IPS-18a (cell line): ENCODE results near the gene DEPDC5.
"Not testable (repeated sequence)": the region's sequence is repeated elsewhere in the genome, so short reads cannot be mapped to it uniquely, and the experiment has no call there.

Experiments used
- H3K27ac ChIP-seq: one replicate; pipeline ENCODE4 v1.5.1; 2013; ENCODE audit warnings: low read length
- H3K27me3 ChIP-seq: one replicate; pipeline ENCODE4 v1.6.1; 2013; ENCODE audit warnings: mild to moderate bottlenecking, low read length; ENCODE audit not compliant: control insufficient read depth, insufficient read depth
- H3K36me3 ChIP-seq: one replicate; pipeline ENCODE4 v1.6.1; 2013; ENCODE audit warnings: low read depth, low read length; ENCODE audit not compliant: control insufficient read depth
- H3K4me1 ChIP-seq: one replicate; pipeline ENCODE4 v1.6.1; 2013; ENCODE audit warnings: low read depth, low read length; ENCODE audit not compliant: control insufficient read depth
- H3K4me3 ChIP-seq: one replicate; pipeline ENCODE4 v1.5.1; 2013; ENCODE audit warnings: low read length
- H3K9ac ChIP-seq: one replicate; pipeline ENCODE4 v1.6.1; 2013; ENCODE audit warnings: mild to moderate bottlenecking, low read length, moderate library complexity
- H3K9me3 ChIP-seq: one replicate; pipeline ENCODE4 v1.6.1; 2013; ENCODE audit warnings: low read depth, low read length; ENCODE audit not compliant: control insufficient read depth

The DEPDC5 gene

DNA sequence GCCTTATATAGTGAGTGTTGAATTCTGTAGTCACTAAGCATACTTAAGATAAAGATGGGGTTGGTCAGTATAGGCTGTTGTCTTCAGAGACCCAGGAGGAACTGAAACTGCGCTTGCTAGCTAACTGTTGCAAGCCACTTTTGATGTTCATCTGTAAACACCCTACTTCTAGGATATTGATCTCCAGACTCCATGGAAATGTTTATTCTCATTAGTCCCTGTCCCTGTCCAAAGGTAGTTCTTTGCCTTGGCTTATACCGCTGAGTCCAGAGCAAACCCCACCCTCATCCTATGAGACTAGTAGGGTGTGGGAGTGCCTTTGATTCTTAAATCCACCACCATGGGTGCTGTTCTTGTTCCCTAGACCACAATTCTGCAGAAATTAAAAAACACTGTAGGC, 36.4 kb downstream of the DEPDC5 start:
- Histone ChIP-seq H3K36me3 (peaks cover 5% of the 10 kb centered on the region), H3K27ac (no peak overlapping the region), H3K4me1 (no peaks in the 10 kb centered on the region), H3K27me3 (no peaks in the 10 kb centered on the region), H3K4me3 (no peak overlapping the region), H3K9me3 (no peaks in the 10 kb centered on the region), H3K9ac (no peak overlapping the region)

DNA sequence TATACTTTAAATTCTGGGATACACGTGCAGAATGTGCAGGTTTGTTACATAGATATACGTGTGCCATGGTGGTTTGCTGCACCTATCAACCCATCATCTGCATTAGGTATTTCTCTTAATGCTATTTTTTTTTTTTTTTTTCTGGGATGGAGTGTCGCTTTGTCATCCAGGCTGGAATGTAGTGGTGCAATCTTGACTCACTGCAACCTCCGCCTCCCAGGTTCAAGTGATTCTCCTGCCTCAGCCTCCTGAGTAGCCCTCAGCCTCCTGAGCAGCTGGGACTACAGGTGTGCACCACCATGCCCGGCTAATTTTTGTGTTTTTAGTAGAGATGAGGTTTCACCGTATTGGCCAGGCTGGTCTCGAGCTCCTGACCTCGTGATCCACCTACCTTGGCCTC, 45.5 kb downstream of the DEPDC5 start:
- not testable (repeated sequence) for H3K9ac ChIP-seq, H3K27me3 ChIP-seq, H3K9me3 ChIP-seq, H3K4me1 ChIP-seq, H3K4me3 ChIP-seq, H3K27ac ChIP-seq
- H3K36me3 ChIP-seq, result peaks cover 34% of the 10 kb centered on the region

DNA sequence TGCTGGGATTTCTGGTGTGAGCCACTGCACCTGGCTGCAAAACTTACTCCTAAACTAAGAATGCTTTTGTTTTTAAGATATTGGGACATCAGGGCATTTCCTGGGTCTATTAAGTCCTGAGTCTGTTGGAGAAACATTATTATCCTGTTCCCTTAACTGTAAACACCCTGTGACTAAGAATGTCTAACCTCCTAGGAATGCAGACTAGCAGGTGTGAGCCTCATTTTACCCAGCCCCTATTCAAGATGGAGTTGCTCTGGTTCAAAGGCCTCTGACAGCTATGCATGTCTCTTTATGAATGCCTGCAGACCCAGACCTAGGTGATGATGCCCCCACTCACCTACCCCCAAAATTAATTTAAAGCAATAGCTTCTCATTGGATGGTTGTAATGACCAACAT, 46.2 kb downstream of the DEPDC5 start:
- no peak overlapping the region for H3K4me3 ChIP-seq
- no peaks in the 10 kb centered on the region for H3K9me3 ChIP-seq
- peaks cover 40% of the 10 kb centered on the region for H3K36me3 ChIP-seq
- H3K4me1 ChIP-seq, result no peaks in the 10 kb centered on the region
- no peaks in the 10 kb centered on the region for H3K27me3 ChIP-seq
- no peak overlapping the region for H3K27ac ChIP-seq
- no peak overlapping the region for H3K9ac ChIP-seq

DNA sequence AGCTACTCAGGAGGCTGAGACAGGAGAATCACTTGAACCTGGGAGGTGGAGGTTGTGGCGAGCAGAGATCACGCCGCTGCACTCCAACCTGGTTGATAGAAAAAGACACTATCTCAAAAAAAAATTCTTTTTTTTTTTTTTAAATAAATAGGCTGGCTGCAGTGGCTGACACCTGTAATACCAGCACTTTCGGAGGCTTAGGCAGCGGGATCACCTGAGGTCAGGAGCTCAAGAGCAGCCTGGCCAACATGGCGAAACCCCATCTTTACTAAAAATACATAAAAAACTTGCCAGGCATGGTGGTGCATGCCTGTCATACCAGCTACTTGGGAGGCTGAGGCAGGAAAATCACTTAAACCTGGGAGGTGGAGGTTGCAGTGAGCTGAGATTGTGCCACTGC, 47.0 kb downstream of the DEPDC5 start:
- not testable (repeated sequence) for H3K27me3 ChIP-seq, H3K9ac ChIP-seq, H3K4me1 ChIP-seq, H3K27ac ChIP-seq, H3K9me3 ChIP-seq, H3K4me3 ChIP-seq
- peaks cover 48% of the 10 kb centered on the region for H3K36me3 ChIP-seq

DNA sequence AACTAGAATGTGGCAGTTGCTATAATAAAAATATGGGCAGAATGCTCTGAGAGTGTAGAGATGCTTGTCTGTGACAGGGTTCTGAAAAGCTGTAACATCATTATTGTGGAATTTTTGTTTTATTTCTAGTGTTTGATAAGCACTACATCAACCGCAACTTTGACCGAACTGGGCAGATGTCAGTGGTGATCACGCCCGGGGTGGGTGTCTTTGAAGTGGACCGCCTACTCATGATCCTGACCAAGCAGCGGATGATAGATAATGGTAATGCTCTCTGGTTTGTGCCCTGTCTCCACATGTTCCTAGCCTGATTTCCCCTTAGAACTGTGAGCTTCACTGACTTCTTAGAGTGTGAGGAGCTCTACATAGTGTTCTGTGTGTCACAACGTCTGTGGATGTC, 48.8 kb downstream of the DEPDC5 start:
- Histone ChIP-seq H3K4me3 (no peak overlapping the region), H3K4me1 (no peaks in the 10 kb centered on the region), H3K9me3 (no peaks in the 10 kb centered on the region), H3K27ac (no peak overlapping the region), H3K36me3 (peaks cover 57% of the 10 kb centered on the region), H3K27me3 (no peaks in the 10 kb centered on the region), H3K9ac (no peak overlapping the region)

DNA sequence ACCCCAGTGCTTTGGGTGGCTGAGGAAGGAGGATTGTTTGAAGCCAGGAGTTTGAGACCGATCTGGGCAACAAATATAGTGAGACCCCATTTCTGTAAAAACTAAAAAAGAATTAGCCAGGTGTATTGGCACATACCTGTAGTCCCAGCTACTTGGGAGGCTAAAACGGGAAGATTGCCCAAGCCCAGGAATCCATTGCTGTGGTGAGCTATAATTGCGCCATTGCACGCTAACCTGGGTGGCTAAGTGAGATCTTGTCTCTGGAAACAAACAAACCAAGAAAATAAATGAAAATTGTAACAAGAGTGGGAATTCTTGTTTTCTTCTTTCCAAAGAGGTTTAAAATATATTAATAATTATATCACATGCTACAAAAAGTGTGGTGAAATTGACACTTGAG, 52.9 kb downstream of the DEPDC5 start:
- Histone ChIP-seq H3K4me1 (no peaks in the 10 kb centered on the region), H3K4me3 (no peak overlapping the region), H3K36me3 (peaks cover 50% of the 10 kb centered on the region), H3K9me3 (no peaks in the 10 kb centered on the region), H3K27ac (no peak overlapping the region), H3K27me3 (no peaks in the 10 kb centered on the region), H3K9ac (no peak overlapping the region)

DNA sequence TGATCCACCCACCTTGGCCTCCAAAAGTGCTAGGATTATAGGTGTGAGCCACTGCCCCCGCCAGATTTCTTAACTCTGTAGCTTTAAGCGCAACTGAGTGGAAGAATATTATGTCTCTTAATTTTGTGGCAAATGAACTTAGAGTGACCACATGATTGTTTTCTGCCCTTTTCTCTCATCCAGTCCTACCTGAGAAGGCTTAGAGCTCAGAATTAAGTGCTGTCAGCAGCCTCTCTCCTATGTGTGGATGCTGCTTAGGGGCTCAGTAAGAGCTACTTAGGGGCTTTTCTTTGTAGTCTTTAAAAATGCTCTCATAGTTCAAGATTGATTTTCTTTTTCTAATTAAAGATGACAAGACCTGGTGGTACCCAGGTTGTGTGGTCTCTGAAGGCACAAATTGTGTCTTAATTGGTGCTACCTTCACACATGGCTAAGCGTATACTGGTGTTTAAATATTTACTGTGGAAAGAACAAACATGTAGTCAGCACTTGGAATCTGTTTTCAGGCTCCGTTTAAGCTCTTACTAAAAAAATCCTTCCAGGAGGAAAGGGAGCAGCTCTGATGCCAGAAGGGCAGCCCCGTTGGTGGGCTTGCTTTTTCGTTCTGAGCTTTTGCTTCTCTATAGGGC, 59.3 kb downstream of the DEPDC5 start:
- Histone ChIP-seq H3K9me3 (no peaks in the 10 kb centered on the region), H3K4me1 (no peaks in the 10 kb centered on the region), H3K9ac (no peak overlapping the region), H3K27ac (no peak overlapping the region), H3K4me3 (no peak overlapping the region), H3K36me3 (peaks cover 41% of the 10 kb centered on the region), H3K27me3 (no peaks in the 10 kb centered on the region)

DNA sequence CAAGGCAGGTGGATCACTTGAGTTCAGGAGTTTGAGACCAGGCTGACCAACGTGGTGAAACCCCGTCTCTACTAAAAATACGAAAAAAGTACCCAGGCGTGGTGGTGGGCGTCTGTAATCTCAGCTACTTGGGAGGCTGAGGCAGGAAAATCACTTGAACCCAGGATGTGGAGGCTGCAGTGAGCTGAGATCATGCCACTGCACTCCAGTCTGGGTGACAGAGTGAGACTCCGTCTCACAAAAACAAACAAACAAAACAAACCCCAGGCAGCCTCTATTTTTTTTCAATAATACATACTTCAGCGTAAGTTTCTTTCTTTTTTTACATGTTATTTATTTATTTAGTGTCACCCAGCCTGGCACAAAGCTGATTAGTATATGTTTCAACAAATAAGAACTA, 60.1 kb downstream of the DEPDC5 start:
- H3K9ac ChIP-seq, H3K27me3 ChIP-seq, H3K27ac ChIP-seq, H3K9me3 ChIP-seq, H3K4me3 ChIP-seq, H3K4me1 ChIP-seq: not testable (repeated sequence)
- peaks cover 46% of the 10 kb centered on the region for H3K36me3 ChIP-seq

DNA sequence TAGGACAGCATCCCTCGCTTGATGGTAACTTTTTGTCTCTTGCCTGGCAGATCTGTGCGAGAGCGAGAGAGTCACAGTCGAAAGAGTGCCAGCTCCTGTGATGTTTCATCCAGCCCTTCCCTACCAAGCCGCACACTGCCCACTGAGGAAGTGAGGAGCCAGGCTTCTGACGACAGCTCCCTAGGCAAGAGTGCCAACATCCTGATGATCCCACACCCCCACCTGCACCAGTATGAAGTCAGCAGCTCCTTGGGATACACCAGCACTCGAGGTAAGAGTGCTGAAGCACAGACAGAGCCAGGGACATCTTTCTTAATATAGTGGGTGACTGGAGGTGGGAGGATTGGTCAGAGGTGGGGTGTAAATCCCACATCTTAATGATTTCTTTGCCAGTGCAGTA, 61.1 kb downstream of the DEPDC5 start:
- Histone ChIP-seq H3K4me1 (no peaks in the 10 kb centered on the region), H3K9me3 (no peaks in the 10 kb centered on the region), H3K9ac (no peak overlapping the region), H3K36me3 (peaks cover 53% of the 10 kb centered on the region), H3K27me3 (no peaks in the 10 kb centered on the region), H3K4me3 (no peak overlapping the region), H3K27ac (no peak overlapping the region)

DNA sequence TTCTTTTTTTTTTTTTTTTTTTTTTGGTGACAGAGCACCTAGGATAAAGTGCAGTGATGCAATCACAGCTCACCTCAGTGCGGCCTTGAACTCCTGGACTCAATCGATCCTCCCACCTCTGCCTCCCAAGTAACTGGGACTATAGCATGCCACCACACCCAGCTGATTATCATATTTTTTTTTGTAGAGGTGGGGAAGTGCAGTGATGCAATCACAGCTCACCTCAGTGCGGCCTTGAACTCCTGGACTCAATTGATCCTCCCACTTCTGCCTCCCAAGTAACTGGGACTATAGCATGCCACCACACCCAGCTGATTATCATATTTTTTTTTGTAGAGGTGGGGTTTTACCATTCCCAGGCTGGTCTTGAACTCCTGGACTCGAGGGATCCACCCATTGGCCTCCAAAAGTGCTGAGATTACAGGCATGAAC, 61.6 kb downstream of the DEPDC5 start:
- not testable (repeated sequence) for H3K27ac ChIP-seq, H3K4me3 ChIP-seq, H3K9ac ChIP-seq, H3K4me1 ChIP-seq, H3K27me3 ChIP-seq, H3K9me3 ChIP-seq
- peaks cover 56% of the 10 kb centered on the region for H3K36me3 ChIP-seq

DNA sequence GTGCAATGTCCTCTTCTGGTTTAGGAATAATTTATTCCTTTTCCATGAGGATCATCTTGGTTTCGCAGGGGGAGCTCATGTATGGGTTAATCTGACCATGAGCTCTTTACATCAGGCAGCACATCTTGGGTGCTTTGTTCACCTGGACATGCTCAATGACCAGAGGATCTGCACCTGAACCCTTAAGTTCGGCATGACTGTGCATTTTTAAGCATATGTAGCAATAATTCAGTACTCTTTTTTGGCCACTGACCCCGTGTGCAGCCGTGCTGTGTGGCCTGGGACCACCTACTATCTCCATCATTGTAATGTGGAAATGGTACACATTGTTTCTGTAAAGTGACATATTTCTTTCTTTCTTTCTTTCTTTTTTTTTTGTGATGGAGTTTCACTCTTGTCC, 62.9 kb downstream of the DEPDC5 start:
- no peaks in the 10 kb centered on the region for H3K9me3 ChIP-seq
- H3K36me3 ChIP-seq, result peaks cover 63% of the 10 kb centered on the region
- no peaks in the 10 kb centered on the region for H3K27me3 ChIP-seq
- H3K4me1 ChIP-seq, result no peaks in the 10 kb centered on the region
- H3K27ac ChIP-seq, result no peak overlapping the region
- H3K9ac ChIP-seq, result no peak overlapping the region
- H3K4me3 ChIP-seq, result no peak overlapping the region

DNA sequence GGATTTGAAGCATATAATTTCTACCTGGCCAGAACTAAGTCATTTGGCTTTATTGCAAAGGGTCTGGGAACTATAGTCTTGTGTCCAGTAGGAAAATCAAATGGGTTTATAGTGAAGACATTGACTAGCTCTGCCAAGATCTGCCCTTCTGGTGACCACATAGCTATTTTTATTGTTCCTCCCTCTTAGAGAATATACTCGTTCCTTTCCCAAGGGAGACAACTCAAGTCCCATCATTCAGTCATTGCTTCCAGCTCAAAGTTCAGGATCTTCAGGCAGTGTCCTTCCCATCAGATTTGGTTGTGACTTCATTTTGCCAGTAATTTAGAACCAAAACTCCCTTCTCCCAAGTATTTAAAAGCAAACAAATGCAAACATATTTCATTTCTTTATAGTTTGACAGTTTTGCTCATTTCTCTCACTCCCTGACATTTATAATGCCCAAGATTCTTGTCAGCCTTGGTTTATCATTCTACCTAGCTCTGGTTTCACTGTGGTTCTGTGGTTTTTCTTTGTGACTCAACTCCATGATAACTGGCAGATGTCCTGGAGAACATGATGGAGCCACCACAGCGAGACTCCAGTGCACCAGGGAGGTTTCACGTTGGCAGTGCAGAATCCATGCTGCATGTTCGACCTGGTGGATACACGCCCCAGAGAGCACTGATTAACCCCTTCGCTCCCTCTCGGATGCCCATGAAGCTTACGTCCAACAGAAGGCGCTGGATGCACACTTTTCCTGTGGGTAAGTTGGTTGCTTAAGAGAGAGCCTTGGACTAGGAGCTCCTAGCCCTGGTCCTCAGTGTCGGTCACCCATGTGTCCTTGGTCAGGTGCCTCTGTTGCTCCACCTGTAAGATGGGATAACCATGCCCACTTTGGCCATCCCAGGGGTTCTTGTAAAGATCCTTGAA, 64.9 kb downstream of the DEPDC5 start:
- no peaks in the 10 kb centered on the region for H3K4me1 ChIP-seq
- H3K9ac ChIP-seq, result no peak overlapping the region
- peaks cover 74% of the 10 kb centered on the region for H3K36me3 ChIP-seq
- H3K9me3 ChIP-seq, result no peaks in the 10 kb centered on the region
- no peak overlapping the region for H3K27ac ChIP-seq
- H3K4me3 ChIP-seq, result no peak overlapping the region
- no peaks in the 10 kb centered on the region for H3K27me3 ChIP-seq
